Mesendoderm (in vitro differentiated cells): ENCODE results near the gene SUMO2.
"Not testable (repeated sequence)": the region's sequence is repeated elsewhere in the genome, so short reads cannot be mapped to it uniquely, and the experiment has no call there.

Experiments used
- DNase-seq: peaks from one replicate; pipeline ENCODE4 v3.0.0; 2013
- H2AK5ac ChIP-seq: 2 replicates; pipeline ENCODE4 v1.6.1; 2013; ENCODE audit warnings: low read length, inconsistent platforms
- H2BK120ac ChIP-seq: 2 replicates; pipeline ENCODE4 v1.6.1; 2013; ENCODE audit warnings: low read depth, mild to moderate bottlenecking, low read length, moderate library complexity, mixed read lengths
- H2BK15ac ChIP-seq: replicated peaks from 2 replicates; pipeline ENCODE4 v1.6.1; 2013; ENCODE audit warnings: low read depth, mild to moderate bottlenecking, moderate library complexity
- H2BK5ac ChIP-seq: 2 replicates; pipeline ENCODE4 v1.6.1; 2013; ENCODE audit warnings: low read length, inconsistent platforms
- H3K18ac ChIP-seq: 2 replicates; pipeline ENCODE4 v1.6.1; 2013; ENCODE audit warnings: mild to moderate bottlenecking, low read length, mixed read lengths
- H3K23ac ChIP-seq: one replicate; pipeline ENCODE4 v1.6.1; 2013; ENCODE audit warnings: low read length
- H3K27ac ChIP-seq: 2 replicates; pipeline ENCODE4 v1.5.1; 2013; ENCODE audit warnings: low read depth, mild to moderate bottlenecking, inconsistent platforms, low read length, moderate library complexity
- H3K27me3 ChIP-seq: 2 replicates; pipeline ENCODE4 v1.6.1; 2013; ENCODE audit warnings: low read length, control low read depth, mild to moderate bottlenecking, inconsistent platforms; ENCODE audit not compliant: insufficient read depth, poor library complexity
- H3K36me3 ChIP-seq: 2 replicates; pipeline ENCODE4 v1.6.1; 2013; ENCODE audit warnings: low read length, inconsistent platforms; ENCODE audit not compliant: control insufficient read depth, insufficient read depth
- H3K4ac ChIP-seq: one replicate; pipeline ENCODE4 v1.6.1; 2013; ENCODE audit warnings: low read depth, mild to moderate bottlenecking, low read length, moderate library complexity
- H3K4me1 ChIP-seq: 2 replicates; pipeline ENCODE4 v1.6.1; 2013; ENCODE audit warnings: low read depth, low read length, inconsistent platforms; ENCODE audit not compliant: control insufficient read depth
- H3K4me2 ChIP-seq: 2 replicates; pipeline ENCODE4 v1.6.1; 2013; ENCODE audit warnings: low read length
- H3K4me3 ChIP-seq: 2 replicates; pipeline ENCODE4 v1.5.1; 2013; ENCODE audit warnings: mild to moderate bottlenecking, low read length
- H3K56ac ChIP-seq: one replicate; pipeline ENCODE4 v1.6.1; 2013; ENCODE audit warnings: low read length
- H3K79me1 ChIP-seq: 2 replicates; pipeline ENCODE4 v1.6.1; 2013; ENCODE audit warnings: low read length, inconsistent platforms
- H3K79me2 ChIP-seq: 2 replicates; pipeline ENCODE4 v1.6.1; 2013; ENCODE audit warnings: mild to moderate bottlenecking, low read length; ENCODE audit not compliant: control insufficient read depth, insufficient read depth
- H3K9ac ChIP-seq: 2 replicates; pipeline ENCODE4 v1.6.1; 2013; ENCODE audit warnings: low read length, inconsistent platforms
- H4K5ac ChIP-seq: one replicate; pipeline ENCODE4 v1.6.1; 2013; ENCODE audit warnings: low read length
- H4K8ac ChIP-seq: one replicate; pipeline ENCODE4 v1.6.1; 2013; ENCODE audit warnings: low read depth, mild to moderate bottlenecking, control low read depth, low read length, moderate library complexity
- WGBS: extraction: QIAGEN DNeasy Blood & Tissue Kit; methylation state at CpG from one replicate; pipeline ENCODE4 v1.1.7; 2013; ENCODE audit warnings: low lambda C conversion rate, missing lambda C conversion rate; ENCODE audit not compliant: insufficient coverage; ENCODE audit errors: extremely low coverage; 5-methylcytosine and 5-hydroxymethylcytosine counted together

The SUMO2 gene

GRCh38 chr17:75168998-75169397 is 13.8 kb downstream of the SUMO2 start:
- no peak overlapping the region for H2BK120ac ChIP-seq
- H3K4me3 ChIP-seq: no peak overlapping the region
- H3K56ac ChIP-seq: no peak overlapping the region
- no peak overlapping the region for H4K5ac ChIP-seq
- H3K27ac ChIP-seq: no peak overlapping the region
- whole genome bisulfite sequencing: no CpG with 5 or more reads among the region's 4 CpGs
- H2BK15ac ChIP-seq: no peak overlapping the region
- H3K23ac ChIP-seq: no peak overlapping the region
- H3K27me3 ChIP-seq: no peaks in the 10 kb centered on the region
- no peak overlapping the region for H4K8ac ChIP-seq
- H3K36me3 ChIP-seq: peaks cover 8% of the 10 kb centered on the region
- DNase-seq: no peak
- H2AK5ac ChIP-seq: no peak overlapping the region
- H3K4me2 ChIP-seq: no peak overlapping the region
- H3K18ac ChIP-seq: no peak overlapping the region
- H3K4me1 ChIP-seq: no peaks in the 10 kb centered on the region
- peaks cover 14% of the 10 kb centered on the region for H3K79me2 ChIP-seq
- H3K9ac ChIP-seq: no peak overlapping the region
- no peak overlapping the region for H2BK5ac ChIP-seq
- peaks cover 2% of the 10 kb centered on the region for H3K79me1 ChIP-seq
- no peak overlapping the region for H3K4ac ChIP-seq

- not testable (repeated sequence) for H3K4me1 ChIP-seq, H3K4ac ChIP-seq, H4K8ac ChIP-seq, H2BK15ac ChIP-seq, H3K36me3 ChIP-seq, H3K4me3 ChIP-seq, H3K79me2 ChIP-seq, H3K18ac ChIP-seq, H3K27ac ChIP-seq, H3K56ac ChIP-seq, DNase-seq, H3K9ac ChIP-seq, H3K23ac ChIP-seq, H2BK120ac ChIP-seq, H2BK5ac ChIP-seq, H3K79me1 ChIP-seq, H3K4me2 ChIP-seq, H3K27me3 ChIP-seq, H2AK5ac ChIP-seq, H4K5ac ChIP-seq
- no CpG with 5 or more reads among the region's 15 CpGs for whole genome bisulfite sequencing
Measured at GRCh38 chr17:75164606-75165005, 18.2 kb downstream of the SUMO2 start.

- Histone ChIP-seq H3K36me3 (peaks cover 2% of the 10 kb centered on the region), H3K27ac (no peak overlapping the region), H4K5ac (no peak overlapping the region), H3K18ac (no peak overlapping the region), H3K79me1 (no peaks in the 10 kb centered on the region), H3K4me3 (no peak overlapping the region), H2AK5ac (no peak overlapping the region), H2BK15ac (no peak overlapping the region), H3K27me3 (no peaks in the 10 kb centered on the region), H3K9ac (no peak overlapping the region), H4K8ac (no peak overlapping the region), H3K23ac (no peak overlapping the region), H3K4me1 (no peaks in the 10 kb centered on the region), H3K4ac (no peak overlapping the region), H2BK120ac (no peak overlapping the region), H3K79me2 (no peaks in the 10 kb centered on the region), H3K56ac (no peak overlapping the region), H2BK5ac (no peak overlapping the region), H3K4me2 (no peak overlapping the region)
- no CpG with 5 or more reads among the region's 5 CpGs for WGBS
- no peak for DNase-seq
Measured at GRCh38 chr17:75163074-75163473, 19.7 kb downstream of the SUMO2 start.

GRCh38 chr17:75160211-75160610 is 22.5 kb downstream of the SUMO2 start:
- Histone ChIP-seq H4K8ac (no peak overlapping the region), H3K18ac (no peak overlapping the region), H3K9ac (no peak overlapping the region), H3K56ac (no peak overlapping the region), H3K4me3 (no peak overlapping the region), H3K79me2 (no peaks in the 10 kb centered on the region), H3K27me3 (no peaks in the 10 kb centered on the region), H3K36me3 (no peaks in the 10 kb centered on the region), H3K4ac (no peak overlapping the region), H3K23ac (no peak overlapping the region), H3K79me1 (no peaks in the 10 kb centered on the region), H2AK5ac (no peak overlapping the region), H2BK120ac (no peak overlapping the region), H2BK15ac (no peak overlapping the region), H3K27ac (no peak overlapping the region), H4K5ac (no peak overlapping the region), H2BK5ac (no peak overlapping the region), H3K4me1 (peaks cover under 1% of the 10 kb centered on the region), H3K4me2 (no peak overlapping the region)
- WGBS: no CpG with 5 or more reads among the region's 5 CpGs
- DNase-seq: no peak

GRCh38 chr17:75159196-75160031 is 23.3 kb downstream of the SUMO2 start:
- no peak overlapping the region for H3K4me3 ChIP-seq
- H3K9ac ChIP-seq: no peak overlapping the region
- no CpG with 5 or more reads among the region's 4 CpGs for WGBS
- no peak overlapping the region for H3K27ac ChIP-seq
- H3K79me2 ChIP-seq: no peaks in the 10 kb centered on the region
- H2BK120ac ChIP-seq: no peak overlapping the region
- DNase-seq: peak; percentile 68
- H3K36me3 ChIP-seq: no peaks in the 10 kb centered on the region
- H2AK5ac ChIP-seq: no peak overlapping the region
- H3K4ac ChIP-seq: no peak overlapping the region
- no peak overlapping the region for H3K23ac ChIP-seq
- peaks cover 2% of the 10 kb centered on the region for H3K4me1 ChIP-seq
- H4K8ac ChIP-seq: no peak overlapping the region
- H4K5ac ChIP-seq: no peak overlapping the region
- H2BK15ac ChIP-seq: no peak overlapping the region
- no peaks in the 10 kb centered on the region for H3K27me3 ChIP-seq
- H3K79me1 ChIP-seq: no peaks in the 10 kb centered on the region
- no peak overlapping the region for H3K18ac ChIP-seq
- H3K56ac ChIP-seq: no peak overlapping the region
- H2BK5ac ChIP-seq: no peak overlapping the region
- no peak overlapping the region for H3K4me2 ChIP-seq

GRCh38 chr17:75158480-75158879 is 24.3 kb downstream of the SUMO2 start:
- H4K5ac ChIP-seq, H3K79me1 ChIP-seq, H2BK5ac ChIP-seq, H2AK5ac ChIP-seq, H3K56ac ChIP-seq, H4K8ac ChIP-seq, H3K4ac ChIP-seq, H3K9ac ChIP-seq, H3K27me3 ChIP-seq, H3K4me1 ChIP-seq, H3K36me3 ChIP-seq, H3K4me2 ChIP-seq, H3K4me3 ChIP-seq, H3K18ac ChIP-seq, H3K27ac ChIP-seq, H2BK15ac ChIP-seq, H2BK120ac ChIP-seq, H3K23ac ChIP-seq, H3K79me2 ChIP-seq: not testable (repeated sequence)
- DNase-seq: peak; percentile 56
- no CpG with 5 or more reads among the region's 8 CpGs for WGBS
